ENCODE measurements around the gene PLOD3.

Gene PLOD3

DNA sequence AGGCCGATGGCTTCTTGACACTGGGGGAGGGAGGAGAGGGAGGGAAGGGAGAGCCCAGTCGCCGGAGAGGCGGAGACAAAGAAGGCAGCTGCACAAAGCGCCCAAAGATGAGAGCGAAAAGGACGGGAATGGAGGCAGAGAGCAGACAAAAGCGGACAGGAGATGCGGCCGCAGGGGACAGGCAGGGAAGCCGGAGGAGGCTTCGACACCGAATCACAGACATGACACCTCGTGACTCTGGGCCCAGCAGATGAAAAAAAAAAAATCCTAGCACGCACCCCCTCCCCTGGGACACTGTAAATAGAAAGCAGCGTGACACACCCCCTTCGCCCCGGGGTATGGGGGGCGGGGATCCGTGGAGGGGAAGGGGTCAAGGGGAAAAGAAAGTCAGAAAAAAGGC, 38.3 kb downstream of the PLOD3 start:
- peak; percentile 38 for DNase-seq (ENCODE audit: low spot score)

DNA sequence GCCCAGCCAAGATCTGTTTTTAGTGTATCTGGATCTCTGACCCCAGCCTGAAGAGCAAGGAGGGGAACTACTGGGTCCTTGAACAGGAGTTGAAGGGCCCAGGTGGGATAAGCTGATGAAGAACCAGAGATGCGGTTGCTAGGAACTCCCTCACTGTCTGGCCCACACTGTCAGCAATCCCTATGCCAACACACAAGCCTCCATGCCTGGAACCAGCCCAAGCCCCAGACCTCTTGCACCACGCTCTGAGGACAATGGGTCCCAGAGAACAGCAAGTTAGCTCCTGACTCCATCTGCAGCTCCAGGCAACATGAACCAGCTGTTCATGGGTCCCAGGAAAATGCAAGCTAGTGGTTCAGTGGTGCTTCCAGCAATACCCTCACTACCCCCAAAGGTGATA, 39.7 kb downstream of the PLOD3 start:
- DNase-seq (ENCODE audit: low spot score) = no peak

DNA sequence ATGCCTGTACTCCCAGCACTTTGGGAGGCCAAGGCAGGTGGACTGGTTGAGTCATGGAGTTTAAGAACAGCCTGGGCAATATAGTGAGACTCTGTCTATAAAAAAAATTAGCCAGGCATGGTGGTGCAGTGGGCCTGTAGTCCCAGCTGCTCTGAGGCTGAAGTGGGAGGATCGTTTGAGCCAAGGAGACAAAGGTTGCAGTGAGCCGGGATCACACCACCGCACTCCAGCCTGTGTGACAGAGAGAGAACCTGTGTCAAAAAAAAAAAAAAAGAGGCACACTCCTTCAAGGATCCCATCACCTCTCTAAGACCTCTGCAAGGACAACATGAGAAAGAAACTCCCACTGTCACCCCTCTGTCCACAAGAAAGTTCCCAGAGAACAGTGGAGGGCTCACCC, 41.7 kb downstream of the PLOD3 start:
- DNase-seq (ENCODE audit: low spot score) = no peak

DNA sequence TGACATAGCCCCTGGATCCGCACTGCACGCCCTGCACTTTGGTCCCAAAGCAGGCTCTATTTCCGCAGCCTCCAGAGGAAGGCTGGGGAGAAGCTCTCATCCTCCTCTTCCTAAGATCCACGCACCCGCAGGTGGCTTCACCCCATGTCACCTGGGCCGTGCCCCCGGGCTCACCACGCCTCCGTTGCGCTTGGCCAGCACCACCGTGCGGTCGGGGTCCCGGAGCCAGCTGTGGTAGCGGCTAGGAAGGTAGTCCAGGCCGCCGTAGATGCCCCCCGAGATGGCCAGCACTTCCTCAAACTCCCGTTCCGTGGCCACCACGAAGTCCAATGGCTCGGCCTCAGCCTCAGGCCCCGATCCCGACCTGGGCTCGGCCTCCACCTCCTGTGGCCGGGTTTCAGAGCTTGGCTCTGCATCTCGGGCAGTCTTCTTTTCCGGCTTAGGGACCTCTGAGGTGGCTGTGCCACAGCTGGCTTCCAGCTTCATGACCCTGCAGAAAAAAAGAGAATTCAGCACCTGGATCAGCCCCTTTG, 43.0 kb downstream of the PLOD3 start:
- DNase-seq (ENCODE audit: low spot score) = no peak

DNA sequence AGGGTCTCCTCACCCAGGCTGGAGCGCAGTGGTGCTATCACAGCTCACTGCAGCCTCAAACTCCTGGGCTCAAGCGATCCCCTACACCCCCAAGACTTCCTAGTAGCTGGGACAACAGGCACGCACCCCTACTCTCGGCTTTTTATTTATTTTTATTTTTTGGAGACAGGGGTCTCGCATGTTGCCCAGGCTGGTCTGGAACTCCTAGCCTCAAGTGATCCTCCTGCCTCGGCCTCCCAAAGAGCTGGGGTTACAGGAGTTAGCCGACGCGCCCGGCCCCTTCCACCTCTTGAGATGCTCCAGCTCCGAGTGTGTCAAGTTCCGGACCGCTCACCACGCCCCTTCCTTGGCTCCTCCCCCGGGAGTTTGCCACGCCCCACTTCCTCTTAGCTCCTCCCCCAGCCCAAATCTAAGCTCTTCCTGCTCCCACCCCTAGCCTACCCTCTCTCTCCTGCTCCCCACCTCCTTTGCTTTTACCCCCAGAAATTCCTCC, 43.6 kb downstream of the PLOD3 start:
- DNase-seq (ENCODE audit: low spot score) = peak; percentile 80

DNA sequence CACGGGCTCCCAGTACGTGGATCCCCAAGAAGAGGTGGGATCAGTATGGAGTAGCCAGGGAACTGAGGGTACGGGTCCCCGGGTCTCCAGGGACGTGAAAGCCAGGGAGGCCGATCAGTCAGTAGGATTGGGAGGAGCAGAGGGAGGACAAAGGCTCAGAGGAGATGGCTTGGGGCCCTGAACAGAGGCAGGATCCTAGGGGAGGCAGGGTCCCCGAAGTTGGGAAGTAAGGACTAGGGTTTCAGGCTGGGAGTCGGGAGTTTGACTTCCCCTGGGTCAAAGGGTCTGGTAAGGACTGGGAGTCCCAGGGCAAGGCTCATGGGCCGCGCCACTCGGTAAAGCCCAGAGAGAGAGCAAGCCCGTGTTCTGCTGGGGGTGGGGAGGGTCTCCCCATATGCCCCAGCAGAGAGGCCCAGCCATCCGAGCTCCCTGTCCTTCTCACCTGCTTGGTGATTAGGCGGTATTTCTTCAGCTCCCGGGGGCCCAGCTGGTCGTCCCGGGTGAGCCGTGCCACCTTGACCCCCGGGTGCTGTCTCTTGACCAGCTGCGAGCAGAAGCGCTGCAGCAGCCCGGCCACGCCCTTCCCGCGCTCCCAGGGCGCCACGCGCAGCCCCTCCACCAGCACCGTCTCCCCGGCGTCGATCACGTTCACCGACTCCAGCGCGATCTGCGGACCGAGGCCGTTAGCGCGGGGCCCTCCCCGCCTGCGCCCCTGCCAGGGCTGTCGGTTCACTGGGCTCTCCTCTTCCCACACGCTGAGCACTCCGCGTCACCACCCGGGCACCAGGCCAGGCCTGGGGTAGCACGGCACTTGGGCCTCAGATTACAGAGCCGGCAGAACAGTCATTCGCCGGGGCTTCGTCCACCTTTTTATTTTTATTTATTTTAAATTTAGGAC, 44.3 kb downstream of the PLOD3 start:
- peak; percentile 50 for DNase-seq (ENCODE audit: low spot score)

DNA sequence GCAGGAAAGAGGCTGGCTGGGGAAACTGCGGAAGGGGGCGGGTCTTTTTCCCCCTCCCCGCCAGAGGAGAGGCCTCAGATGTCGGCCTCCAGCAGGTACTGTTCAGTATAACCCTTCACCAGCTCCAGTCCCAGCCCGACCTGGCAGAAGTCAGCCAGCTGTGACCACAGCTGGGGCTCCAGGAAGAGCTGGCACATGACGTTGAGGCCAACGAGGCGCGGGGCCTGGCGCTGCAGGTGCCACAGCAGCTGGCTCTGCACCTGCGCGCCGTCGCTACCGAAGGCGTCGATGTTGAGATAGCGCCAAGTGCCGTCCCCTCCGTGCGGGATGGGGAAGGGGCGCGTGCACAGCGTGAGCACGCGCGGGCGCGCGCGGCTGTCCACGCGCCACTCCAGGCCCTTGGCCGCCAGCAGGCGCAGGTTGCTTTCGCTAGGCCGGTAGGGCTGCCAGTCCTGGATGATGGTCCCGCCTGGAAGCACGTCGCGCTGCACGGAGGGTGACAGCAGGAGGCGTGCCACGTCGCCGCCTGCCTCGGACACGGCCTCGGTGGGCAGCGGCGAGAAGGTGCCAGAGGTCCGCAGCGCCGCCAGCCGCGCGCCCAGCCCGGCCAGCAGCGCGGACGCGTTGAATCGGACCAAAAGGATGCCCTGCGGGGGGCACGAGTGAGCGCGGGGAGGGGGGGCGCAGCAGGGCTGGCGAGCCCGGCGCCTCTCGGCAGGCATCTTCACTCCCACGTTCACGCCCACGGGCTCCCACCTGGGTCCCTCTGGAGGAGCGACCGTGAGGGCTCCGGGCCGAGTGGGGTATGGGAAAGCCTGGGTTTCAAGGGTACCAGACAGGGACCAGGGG, 45.2 kb downstream of the PLOD3 start:
- no peak for DNase-seq (ENCODE audit: low spot score)

DNA sequence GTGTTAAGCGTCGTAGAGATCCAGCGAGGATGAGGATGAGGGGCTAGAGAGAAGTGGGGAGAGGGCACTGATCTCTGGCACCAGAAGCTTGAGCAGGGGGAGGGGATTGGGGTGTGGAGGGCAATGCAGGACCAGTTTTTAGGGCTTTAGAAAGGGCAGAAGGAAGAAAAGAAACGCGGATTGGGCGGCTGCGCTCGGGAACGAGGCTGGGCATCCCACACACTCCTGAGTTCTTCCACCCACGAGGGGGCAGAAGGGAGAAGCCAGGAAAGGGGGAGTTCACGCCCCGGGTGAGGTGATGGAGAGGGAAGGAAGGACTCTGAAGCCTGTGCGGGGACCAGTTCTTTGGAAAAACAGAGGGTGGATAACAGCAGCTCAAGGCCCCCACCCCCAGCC, 45.9 kb downstream of the PLOD3 start:
- no peak for DNase-seq (ENCODE audit: low spot score)

DNA sequence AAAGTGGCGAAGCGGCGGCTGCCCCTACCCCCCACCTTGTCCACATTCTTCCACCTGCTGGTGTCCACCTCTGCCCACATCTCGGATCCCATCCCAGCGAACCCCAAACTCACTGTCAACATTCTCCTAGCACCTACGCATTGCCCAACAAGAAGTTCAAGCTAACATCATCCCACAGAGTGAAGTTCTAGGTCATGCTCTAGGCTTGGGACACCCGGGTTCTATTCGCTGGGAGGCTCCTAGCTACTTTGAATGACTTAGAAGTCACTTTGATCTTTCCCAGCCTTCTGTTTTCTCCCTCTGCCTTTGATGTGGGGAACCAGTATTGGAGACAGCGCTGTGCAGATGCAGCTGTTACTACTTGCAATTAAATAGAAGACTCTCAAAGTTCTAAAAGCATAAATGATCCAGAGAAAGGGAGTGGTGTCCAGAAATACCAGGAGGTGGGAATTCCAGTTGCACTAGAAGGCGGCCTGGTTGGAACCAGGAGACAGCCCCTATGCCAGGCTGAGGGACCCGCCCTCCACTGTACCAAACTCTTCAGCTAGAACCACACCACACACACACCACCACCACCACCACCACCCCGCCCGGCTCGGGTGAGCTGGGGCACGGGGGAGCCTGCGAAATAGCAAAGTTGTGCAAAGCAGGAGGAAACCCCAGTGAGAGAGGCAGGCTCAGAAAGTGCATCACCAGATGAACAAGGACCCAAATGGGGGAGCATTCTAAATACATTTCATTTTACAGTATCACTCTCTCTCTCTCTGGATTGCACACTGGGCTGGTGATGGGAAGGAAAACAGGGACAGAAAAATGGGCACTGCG, 46.6 kb downstream of the PLOD3 start:
- DNase-seq (ENCODE audit: low spot score) = no peak

DNA sequence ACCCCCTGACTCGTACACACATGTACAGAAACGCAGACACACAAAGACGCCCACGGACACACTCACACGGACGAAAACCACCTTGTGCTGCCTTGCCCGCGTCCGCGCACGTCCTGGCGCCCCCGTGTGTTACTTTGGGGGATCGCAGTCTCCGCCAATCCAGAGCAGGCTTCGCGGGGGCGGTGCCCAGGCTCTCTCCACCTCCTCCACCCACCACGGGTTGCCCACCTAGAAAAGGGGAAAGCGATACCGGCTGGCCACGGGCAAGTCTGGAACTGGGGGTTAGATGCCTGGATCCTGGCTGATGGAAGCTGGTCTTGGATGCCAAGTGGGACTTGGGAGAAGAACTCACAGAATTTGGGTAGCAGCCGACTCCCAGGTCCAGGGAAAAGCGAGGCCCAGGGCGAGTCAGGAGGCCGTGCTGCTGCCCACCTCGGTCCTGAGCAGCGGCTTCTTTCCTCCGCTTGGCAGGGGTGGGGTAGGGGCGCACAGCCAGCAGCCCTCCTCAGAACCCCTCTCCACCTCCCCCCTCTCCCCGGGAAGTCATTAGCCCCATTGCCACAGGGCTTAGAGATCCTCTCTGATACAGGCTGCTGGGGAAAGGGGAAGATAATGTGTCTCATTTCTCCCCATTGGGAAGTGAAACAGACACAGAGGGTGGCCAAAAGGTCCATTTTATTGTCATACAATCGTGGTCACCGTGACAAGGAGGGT, 47.4 kb downstream of the PLOD3 start:
- DNase-seq (ENCODE audit: low spot score) = peak; percentile 61

DNA sequence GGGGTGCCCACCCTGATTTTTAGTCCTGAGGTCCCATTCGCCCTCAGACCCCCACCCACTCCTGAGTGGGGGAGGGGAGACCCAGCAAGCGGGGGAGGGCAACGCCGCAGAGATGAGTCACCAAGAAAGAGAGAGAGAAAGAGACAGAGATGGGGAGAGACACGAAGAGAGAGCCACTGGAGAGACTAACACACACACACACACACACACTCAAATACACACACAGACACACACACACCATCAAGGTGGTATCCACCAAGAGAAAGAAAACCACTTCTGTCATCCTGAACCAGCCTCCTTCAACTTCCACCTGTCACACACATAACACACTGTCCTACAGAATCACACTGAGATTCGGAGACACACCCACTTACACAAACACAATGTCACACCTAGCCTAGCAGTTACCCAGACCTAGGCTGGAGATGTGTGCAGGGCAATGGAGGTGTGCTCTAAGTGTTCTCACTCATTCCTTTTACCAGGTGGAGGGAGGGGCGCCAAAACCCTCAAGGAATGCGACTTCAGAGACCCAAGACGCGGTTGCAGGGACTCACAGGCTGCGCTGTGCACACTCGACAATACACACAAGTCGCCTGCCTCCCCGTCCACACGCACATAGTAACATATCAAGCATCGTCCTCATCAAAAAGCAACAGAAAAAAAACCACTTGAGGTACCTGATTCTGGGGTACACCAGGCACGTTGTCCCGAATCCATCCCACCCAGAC, 48.1 kb downstream of the PLOD3 start:
- DNase-seq (ENCODE audit: low spot score) = no peak

DNA sequence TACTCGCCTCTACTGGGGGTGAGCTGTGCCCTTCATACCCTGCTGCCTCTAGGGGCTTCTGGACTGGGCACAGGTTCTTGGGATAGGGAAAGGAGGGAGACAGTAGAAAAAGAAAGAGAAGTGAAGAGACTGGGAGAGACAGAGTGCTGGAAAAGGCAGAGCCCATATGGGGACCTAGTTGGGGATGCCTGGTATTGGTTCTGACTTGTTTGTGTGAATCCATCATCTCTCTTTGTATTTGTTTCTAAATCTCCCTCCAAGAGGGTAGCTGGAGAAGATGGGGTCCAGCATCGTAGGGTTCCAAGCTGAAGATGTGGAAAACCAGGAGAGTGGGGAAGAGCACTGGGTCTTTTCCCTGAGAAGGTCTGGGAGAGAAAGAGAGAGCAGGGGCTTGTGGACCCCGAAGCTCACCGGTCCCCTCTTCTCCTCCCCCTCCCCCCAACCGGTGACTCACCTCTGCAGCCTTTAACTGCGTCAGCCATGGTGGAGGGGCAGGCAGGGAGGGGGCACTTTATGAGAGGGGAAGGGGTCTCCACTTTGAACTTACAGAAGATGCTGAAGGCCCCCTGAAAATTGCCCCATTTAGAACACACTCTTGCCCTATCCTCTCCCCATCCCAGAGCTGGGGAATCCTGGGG, 48.9 kb downstream of the PLOD3 start:
- no peak for DNase-seq (ENCODE audit: low spot score)

DNA sequence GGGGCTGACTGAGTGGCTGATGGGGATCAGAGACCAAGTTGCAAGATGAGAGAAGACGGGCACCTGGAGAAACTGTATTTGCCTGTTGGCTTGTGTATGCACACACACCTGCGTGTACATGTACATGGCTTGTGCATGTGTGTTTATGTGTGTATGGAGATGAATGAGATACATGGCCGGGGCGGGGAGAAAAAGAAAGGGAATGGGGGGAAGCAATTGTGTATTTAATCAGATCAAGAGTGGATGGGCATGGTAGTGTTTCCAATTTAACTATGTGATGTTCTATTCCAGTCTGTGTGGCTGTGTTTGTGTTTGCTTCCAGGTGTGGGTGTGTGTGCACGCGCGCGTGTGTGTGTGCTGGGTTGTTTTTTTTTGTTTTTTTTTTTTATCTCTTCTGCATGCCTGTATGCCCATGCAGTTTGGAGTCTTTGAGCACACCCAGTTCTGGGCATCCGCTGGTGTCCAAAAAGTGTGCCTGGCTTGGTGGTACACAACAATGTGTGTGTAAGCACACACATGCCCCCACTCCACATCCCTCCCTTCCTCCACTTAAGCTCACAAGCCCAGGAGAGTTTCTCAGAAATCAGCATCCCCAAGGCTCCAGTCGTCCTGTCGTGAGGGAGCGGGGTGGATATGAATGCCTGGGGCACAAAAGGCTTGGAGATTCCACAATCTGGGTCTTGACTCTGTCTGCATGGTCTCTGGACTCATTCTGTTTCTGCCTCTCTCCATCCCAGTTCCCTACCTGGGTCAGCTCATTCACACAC, 49.6 kb downstream of the PLOD3 start:
- DNase-seq (ENCODE audit: low spot score) = no peak

DNA sequence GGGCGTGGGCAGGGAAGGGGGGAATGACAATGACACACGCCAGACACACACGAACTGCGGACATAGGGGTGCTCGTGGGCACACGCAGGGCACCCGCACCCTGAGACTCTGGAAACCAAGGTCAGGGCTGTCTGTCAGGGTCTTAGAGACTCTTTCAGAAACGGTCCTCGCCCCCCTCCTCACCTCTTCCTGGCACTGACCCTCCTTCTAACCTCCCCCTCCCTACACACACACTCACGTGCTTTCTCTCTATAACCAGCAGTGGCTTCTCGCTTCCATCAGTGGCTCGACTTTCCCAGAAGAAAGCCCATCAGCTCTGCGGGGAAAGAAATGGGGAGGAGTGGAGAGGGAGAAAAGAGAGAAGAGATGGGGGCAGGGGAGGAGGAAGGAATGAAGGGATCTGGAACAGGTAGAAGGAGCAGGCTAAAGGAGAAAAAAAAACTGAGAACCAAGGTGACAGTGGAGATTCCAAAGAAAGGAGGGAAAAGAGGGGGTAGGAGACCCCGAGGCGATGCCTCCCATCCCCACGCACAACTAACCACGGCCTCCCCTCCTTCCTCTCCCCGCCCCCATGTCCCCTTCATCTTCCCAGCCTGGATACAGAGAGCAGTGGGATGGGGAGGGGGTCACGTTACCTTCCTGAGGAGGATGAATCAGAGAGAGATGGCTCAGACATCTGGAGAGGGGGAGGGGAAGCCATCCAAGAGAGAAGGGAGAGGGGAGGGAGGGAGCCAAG, 50.3 kb downstream of the PLOD3 start:
- DNase-seq (ENCODE audit: low spot score) = peak; percentile 29

DNA sequence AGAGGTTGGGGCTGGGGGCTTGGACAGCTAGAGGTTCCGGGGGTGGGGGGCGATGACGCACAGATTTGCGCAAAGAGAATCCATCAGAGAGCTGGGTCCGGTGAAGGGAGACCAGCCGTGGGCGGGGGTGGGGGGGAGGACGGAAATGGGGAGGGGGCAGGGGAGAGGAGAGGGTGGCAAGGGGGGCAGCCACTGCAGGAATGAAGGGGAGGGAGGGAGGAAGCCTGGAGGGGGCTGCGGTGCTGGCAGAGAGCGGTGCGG, 50.8 kb downstream of the PLOD3 start:
- DNase-seq (ENCODE audit: low spot score) = no peak

DNA sequence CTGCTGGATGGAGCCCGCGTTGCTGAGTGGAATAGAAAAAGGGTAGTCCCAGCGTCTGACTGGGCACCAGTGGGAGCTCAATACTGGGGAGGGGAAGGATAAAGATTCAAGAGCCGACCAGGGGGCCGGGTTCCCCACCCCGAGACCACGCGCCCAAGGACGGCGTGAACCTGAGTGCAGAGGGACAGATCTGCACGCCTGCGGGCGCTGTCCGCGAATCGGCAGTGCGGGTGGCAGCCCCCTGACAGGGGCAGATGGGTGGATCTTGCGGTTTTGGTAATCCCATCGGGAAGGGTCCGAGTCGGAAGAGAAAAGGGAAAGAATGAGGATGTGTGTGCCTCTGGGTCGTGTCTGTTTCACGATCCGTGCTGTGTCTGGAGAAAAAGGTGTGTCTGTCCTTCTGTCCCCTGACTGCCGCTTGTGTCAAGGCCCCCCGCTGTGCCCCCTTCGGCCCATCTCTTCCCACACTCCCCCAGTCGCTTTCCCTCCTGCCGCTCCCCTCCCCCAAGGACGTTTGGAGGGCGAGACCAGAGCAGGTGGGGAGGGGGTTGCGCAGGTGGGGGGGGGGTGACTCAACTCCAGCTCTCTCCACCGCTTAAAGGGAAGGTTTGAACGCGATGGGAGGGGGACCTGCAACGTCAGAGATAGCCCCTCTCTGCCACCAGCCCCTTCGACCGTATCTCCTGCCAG, 51.3 kb downstream of the PLOD3 start:
- DNase-seq (ENCODE audit: low spot score) = no peak

DNA sequence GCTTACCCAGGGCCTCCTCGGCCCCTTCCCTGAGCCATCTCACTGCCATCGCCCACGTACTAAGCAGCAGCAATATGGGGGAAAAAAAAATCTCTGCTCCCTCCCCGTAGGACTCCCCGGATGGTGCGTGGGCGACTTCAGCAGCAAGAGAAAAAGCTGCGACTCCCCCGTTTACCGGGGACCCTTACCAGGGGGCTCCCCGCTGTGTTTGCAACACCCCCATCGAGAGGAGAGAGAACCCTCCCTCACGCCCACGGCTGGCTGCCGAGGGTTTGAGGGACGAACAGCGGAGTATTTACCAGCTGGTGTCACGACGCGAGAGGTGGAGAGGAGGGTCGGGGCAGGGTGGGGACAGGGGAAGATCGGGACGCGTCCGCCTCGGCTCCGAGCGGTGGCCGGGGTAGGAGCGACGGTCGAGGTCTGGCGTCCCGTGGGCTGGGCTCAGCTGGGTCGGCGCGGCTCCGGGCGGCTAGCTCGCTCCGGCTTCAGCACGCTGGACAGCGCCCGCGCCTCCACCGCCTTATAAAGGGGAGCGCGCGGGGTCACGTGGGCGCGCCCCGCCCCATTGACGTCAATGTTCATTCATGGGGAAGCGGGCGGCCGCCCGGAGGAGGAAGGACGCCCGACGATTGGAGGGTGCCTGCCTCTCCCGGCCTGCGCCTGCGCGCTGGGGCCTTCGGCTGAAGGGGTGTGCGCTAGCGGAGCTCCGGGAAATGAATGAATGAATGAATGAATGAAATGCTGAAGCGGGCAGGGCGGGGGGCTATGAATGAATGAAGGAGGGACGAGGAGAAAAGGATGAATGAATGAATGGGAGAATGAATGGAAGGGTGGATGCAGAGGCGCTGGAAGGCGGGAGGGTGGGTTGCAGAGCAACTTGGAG, 52.1 kb downstream of the PLOD3 start, which contains the start of gene VGF:
TSS of gene VGF (minus strand) at position 495 of the 883 bp plus-strand sequence. CDS start 726 bp downstream, outside the sequence.
- peak; percentile 88 for DNase-seq (ENCODE audit: low spot score)

All from iPS-NIHi11 (cell line).